GM10248 (cell line): ENCODE measurements around the gene ZNF79.

ENCODE experiments used
- CTCF ChIA-PET: fragments of 300-600 bp; sonication (Branson Sonifier 250); formaldehyde crosslinking; extraction: SDS; loops from one replicate; lab custom pipeline; 2021; ENCODE audit warnings: antibody characterized with exemption; lab: Yijun Ruan, JAX
- POLR2A ChIA-PET: fragments of 350-650 bp; sonication (Branson Sonifier 250); formaldehyde crosslinking; extraction: SDS; loops from one replicate; lab custom pipeline; 2020; ENCODE audit warnings: antibody characterized with exemption; lab: Yijun Ruan, JAX
- DNase-seq: peaks from one replicate; pipeline ENCODE4 v3.0.0; 2012; ENCODE audit errors: extremely low spot score
- TF ChIP-seq, protein P1 (sequence below): IDR thresholded peaks from 2 replicates; pipeline ENCODE4 v1.5.1; 2012; ENCODE audit warnings: mild to moderate bottlenecking, low read depth; ENCODE audit errors: extremely low read depth, missing control alignments, control extremely low read depth

Gene ZNF79

DNA sequence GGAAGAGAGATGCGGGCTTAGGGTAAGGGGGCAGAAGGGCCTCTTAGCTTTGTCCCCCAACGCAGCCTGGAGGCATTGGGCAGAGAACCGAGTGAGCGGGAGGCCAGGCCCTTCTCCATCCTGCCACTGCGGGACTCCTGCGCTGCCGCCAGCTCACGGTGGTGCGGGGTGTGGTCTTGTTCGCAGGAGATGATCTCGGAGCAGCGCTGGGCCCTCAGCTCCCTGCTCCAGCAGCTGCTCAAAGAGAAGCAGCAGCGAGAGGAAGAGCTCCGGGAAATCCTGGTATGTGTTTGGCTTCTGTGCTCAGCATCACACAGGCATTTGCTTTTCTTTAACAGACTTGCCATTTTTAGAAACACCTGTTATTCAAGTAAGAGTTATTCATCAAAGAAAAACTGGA lies 68.4 kb downstream of the ZNF79 start:
- ChIA-PET CTCF (interaction anchor here (1.0 to 1.6 kb wide), 3 partner anchors 8 to 13 kb away, joined by 3 to 8 read pairs (median 3); no protein-coding TSS in a partner anchor), POLR2A (no interaction called here)
- DNase-seq = no peak
- TF ChIP-seq, protein P1, sequence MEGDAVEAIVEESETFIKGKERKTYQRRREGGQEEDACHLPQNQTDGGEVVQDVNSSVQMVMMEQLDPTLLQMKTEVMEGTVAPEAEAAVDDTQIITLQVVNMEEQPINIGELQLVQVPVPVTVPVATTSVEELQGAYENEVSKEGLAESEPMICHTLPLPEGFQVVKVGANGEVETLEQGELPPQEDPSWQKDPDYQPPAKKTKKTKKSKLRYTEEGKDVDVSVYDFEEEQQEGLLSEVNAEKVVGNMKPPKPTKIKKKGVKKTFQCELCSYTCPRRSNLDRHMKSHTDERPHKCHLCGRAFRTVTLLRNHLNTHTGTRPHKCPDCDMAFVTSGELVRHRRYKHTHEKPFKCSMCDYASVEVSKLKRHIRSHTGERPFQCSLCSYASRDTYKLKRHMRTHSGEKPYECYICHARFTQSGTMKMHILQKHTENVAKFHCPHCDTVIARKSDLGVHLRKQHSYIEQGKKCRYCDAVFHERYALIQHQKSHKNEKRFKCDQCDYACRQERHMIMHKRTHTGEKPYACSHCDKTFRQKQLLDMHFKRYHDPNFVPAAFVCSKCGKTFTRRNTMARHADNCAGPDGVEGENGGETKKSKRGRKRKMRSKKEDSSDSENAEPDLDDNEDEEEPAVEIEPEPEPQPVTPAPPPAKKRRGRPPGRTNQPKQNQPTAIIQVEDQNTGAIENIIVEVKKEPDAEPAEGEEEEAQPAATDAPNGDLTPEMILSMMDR = no peak

DNA sequence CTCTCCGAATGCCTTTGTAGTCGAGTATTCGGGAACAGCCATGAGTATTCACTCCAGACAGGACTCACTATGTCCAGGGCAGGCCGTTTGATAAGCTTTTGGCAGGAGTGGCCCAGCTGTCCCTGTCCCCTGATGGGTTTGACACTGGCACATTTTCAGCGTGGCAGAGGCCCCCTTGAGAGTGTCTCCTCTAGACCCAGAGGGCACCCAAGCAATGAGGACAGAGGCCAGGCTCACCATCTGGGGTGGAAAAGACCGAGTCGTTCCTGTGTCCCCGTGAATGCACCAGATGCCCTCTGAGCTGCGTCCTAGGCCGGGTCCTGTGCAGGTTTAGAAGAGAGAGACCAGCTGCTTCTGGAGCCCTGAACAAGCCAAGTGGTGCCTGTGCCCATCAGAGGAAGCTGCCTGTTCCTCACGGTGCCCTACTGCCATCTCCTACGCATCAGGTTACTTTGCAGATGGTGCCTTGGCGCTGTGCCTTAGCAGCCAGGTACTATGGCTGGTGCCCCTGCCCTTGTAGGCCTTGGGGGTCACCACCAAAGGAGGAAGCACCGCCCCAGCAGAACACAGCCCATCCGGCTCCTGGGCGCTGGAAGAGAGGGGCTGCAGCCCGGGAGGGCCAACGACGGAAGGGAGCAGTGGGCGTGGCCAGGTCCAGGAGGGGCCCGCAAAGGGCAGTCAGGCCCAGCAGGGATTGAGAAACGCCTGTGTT lies 69.6 kb downstream of the ZNF79 start:
- ChIA-PET POLR2A (no interaction called here), CTCF (interaction anchor here (1.0 to 1.6 kb wide), 3 partner anchors 10 to 29 kb away, joined by 3 to 8 read pairs (median 3); no protein-coding TSS in a partner anchor)
- TF ChIP-seq, protein P1 = no peak

DNA sequence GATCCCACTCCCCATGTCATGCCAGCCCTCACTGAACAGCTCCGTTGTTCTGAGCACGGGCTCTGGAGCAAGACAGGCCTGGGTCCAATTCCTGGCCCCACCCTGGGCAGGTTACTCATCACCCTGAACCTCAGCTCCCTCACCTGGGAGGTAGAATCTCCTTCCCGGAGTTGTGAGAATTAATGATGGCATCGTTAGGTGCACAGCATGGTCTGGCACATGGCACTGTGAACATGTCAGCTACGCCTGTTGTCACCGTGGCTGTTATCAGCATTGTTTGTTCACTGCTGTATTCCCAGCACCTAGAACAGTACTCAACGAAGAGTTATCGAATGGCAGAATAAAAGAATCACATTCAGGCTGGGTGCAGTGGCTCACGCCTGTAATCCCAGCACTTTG lies 70.1 kb downstream of the ZNF79 start:
- CTCF ChIA-PET = interaction anchor here (0.9 to 1.1 kb wide), 2 partner anchors 9 to 28 kb away, joined by 3 read pairs; no protein-coding TSS in a partner anchor
- DNase-seq = no peak
- TF ChIP-seq, protein P1 = no peak
- POLR2A ChIA-PET = no interaction called here

More for the DNA sequence above, 69.6 kb downstream of the ZNF79 start:
- no peak for DNase-seq
